GM12892 (cell line): ENCODE results near the gene NAALADL2.
"Not testable (repeated sequence)": the region's sequence is repeated elsewhere in the genome, so short reads cannot be mapped to it uniquely, and the experiment has no call there.

Experiments
- DNase-seq: peaks from one replicate; pipeline ENCODE4 v3.0.0; 2011; ENCODE audit not compliant: insufficient read length
- FAIRE-seq: peaks from 2 replicates; lab custom pipeline; 2011; peaks lifted over from hg19 to GRCh38; lab: Jason Lieb, UNC
- POLR2A ChIP-seq: IDR thresholded peaks from 2 replicates; pipeline ENCODE4 v1.6.1; 2011; ENCODE audit warnings: low read depth, low read length, control low read depth
- POLR2AphosphoS5 ChIP-seq: IDR thresholded peaks from 2 replicates; pipeline ENCODE4 v1.6.1; 2011; ENCODE audit warnings: low read depth, low read length, control low read depth
- TAF1 ChIP-seq: IDR thresholded peaks from 2 replicates; pipeline ENCODE4 v1.6.1; 2011; ENCODE audit warnings: low read depth, mild to moderate bottlenecking, control low read depth, low read length, borderline replicate concordance

The NAALADL2 gene

GRCh38 chr3:175410251-175410650, 551.1 kb downstream of the NAALADL2 start:
- DNase-seq: no peak
- no peak for TF ChIP-seq POLR2AphosphoS5
- TF ChIP-seq TAF1: no peak
- no peak for FAIRE-seq

GRCh38 chr3:175411405-175411804, 552.3 kb downstream of the NAALADL2 start:
- TF ChIP-seq TAF1 (no peak), POLR2AphosphoS5 (no peak), POLR2A (no peak)
- no peak for DNase-seq
- FAIRE-seq: no peak

GRCh38 chr3:175411946-175412345, 552.8 kb downstream of the NAALADL2 start:
- FAIRE-seq (no peak), DNase-seq (no peak)
- no peak for TF ChIP-seq POLR2AphosphoS5
- no peak for TF ChIP-seq TAF1
- no peak for TF ChIP-seq POLR2A

- FAIRE-seq (no peak), DNase-seq (no peak)
- TF ChIP-seq POLR2A: no peak
- no peak for TF ChIP-seq POLR2AphosphoS5
- no peak for TF ChIP-seq TAF1
These were observed 554.8 kb downstream of the NAALADL2 start for GRCh38 chr3:175413926-175414325.

- no peak for DNase-seq
- FAIRE-seq: no peak
- TF ChIP-seq POLR2A: no peak
- TF ChIP-seq TAF1: no peak
- TF ChIP-seq POLR2AphosphoS5: no peak
These were observed 557.5 kb downstream of the NAALADL2 start for GRCh38 chr3:175416600-175416999.

GRCh38 chr3:175417426-175417825, 558.3 kb downstream of the NAALADL2 start:
- no peak for DNase-seq
- TF ChIP-seq POLR2A (no peak), POLR2AphosphoS5 (no peak), TAF1 (no peak)
- no peak for FAIRE-seq

GRCh38 chr3:175421902-175422301, 562.8 kb downstream of the NAALADL2 start:
- DNase-seq (no peak), FAIRE-seq (no peak)
- TF ChIP-seq POLR2A: no peak
- no peak for TF ChIP-seq POLR2AphosphoS5
- no peak for TF ChIP-seq TAF1

GRCh38 chr3:175422744-175423143, 563.6 kb downstream of the NAALADL2 start:
- TF ChIP-seq POLR2A: no peak
- no peak for TF ChIP-seq POLR2AphosphoS5
- no peak for TF ChIP-seq TAF1
- DNase-seq (no peak), FAIRE-seq (no peak)

GRCh38 chr3:175423848-175424247, 564.7 kb downstream of the NAALADL2 start:
- not testable (repeated sequence) for FAIRE-seq, DNase-seq

- peak; percentile 21 for FAIRE-seq
- DNase-seq: no peak
- no peak for TF ChIP-seq POLR2AphosphoS5
- TF ChIP-seq POLR2A: no peak
- no peak for TF ChIP-seq TAF1
These were observed 567.7 kb downstream of the NAALADL2 start for GRCh38 chr3:175426805-175427204.

GRCh38 chr3:175428466-175428865, 569.3 kb downstream of the NAALADL2 start:
- DNase-seq (no peak), FAIRE-seq (no peak)
- TF ChIP-seq POLR2A (no peak), POLR2AphosphoS5 (no peak), TAF1 (no peak)

GRCh38 chr3:175430983-175431773, 572.0 kb downstream of the NAALADL2 start:
- no peak for TF ChIP-seq POLR2AphosphoS5
- no peak for TF ChIP-seq POLR2A
- TF ChIP-seq TAF1: no peak
- FAIRE-seq (no peak), DNase-seq (no peak)
